Lung (tissue), 16 donors: ENCODE results near the gene OR4A16. TPM values are rescaled to one million over a fixed set of nuclear protein-coding genes. Genes with fewer than 3 reads are reported as not detected.

Experiments used
- ATAC-seq: fragments of 200-7000 bp; cut with Tn5 transposase; one replicate; pipeline ENCODE4 v1.9.1; 2020; ENCODE audit warnings: moderate number of reproducible peaks; ENCODE audit not compliant: insufficient read depth, low FRiP score
- DNase-seq, 3 donors: peaks; one replicate each; pipeline ENCODE4 v3.0.0-alpha.2; 2013 to 2017
- H3K27ac ChIP-seq, 2 donors: one replicate each; pipeline ENCODE4 v1.5.1; 2013; ENCODE audit warnings: mild to moderate bottlenecking in 2 of 2, moderate library complexity in 2 of 2, control low read depth in 1 of 2, inconsistent platforms in 1 of 2, low read depth in 1 of 2, low read length in 1 of 2
- H3K27me3 ChIP-seq, 3 donors: one replicate each; pipeline ENCODE4 v1.5.1; 2013; ENCODE audit warnings: low read length in 2 of 3; ENCODE audit not compliant: control insufficient read depth in 3 of 3, insufficient read depth in 3 of 3
- H3K36me3 ChIP-seq, 4 donors: one replicate each; pipeline ENCODE4 v1.5.1; 2013; ENCODE audit warnings: low read length in 4 of 4, mild to moderate bottlenecking in 1 of 4, moderate library complexity in 1 of 4; ENCODE audit not compliant: control insufficient read depth in 4 of 4, insufficient read depth in 4 of 4
- H3K4me1 ChIP-seq, 5 donors: one replicate each; pipeline ENCODE4 v1.5.1; 2013; ENCODE audit warnings: low read length in 5 of 5, mild to moderate bottlenecking in 2 of 5, moderate library complexity in 1 of 5; ENCODE audit not compliant: control insufficient read depth in 5 of 5, insufficient read depth in 5 of 5
- H3K4me3 ChIP-seq: one replicate; pipeline ENCODE4 v1.5.1; 2013; ENCODE audit warnings: mild to moderate bottlenecking, control low read depth, moderate library complexity
- H3K9ac ChIP-seq, 2 donors: one replicate each; pipeline ENCODE4 v1.5.1; 2013; ENCODE audit warnings: low read length in 2 of 2, control low read depth in 1 of 2; ENCODE audit not compliant: insufficient read depth in 1 of 2
- H3K9me3 ChIP-seq, 4 donors: one replicate each; pipeline ENCODE4 v1.5.1; 2013; ENCODE audit warnings: low read length in 3 of 4, mild to moderate bottlenecking in 1 of 4, moderate library complexity in 1 of 4; ENCODE audit not compliant: control insufficient read depth in 4 of 4, insufficient read depth in 3 of 4
- CTCF ChIP-seq: IDR thresholded peaks from 2 replicates; pipeline ENCODE4 v1.5.1; 2012; ENCODE audit warnings: mild to moderate bottlenecking; ENCODE audit errors: control extremely low read depth, extremely low read depth
- WGBS, 2 donors: extraction: QIAGEN DNeasy Blood & Tissue Kit; methylation state at CpG; one replicate each; pipeline ENCODE4 v1.1.7; 2013; 5-methylcytosine and 5-hydroxymethylcytosine counted together
- long read RNA-seq, 5 donors: transcript quantifications; one replicate each; lab custom pipeline, GENCODE V29; 2026
- polyA plus RNA-seq, 2 donors: library from polyadenylated mRNA; stranded (reverse); fragments of 200-250 nt; gene quantifications; one replicate each; pipeline ENCODE4 v1.2.1, GENCODE V29; 2013
- total RNA-seq, 2 donors: library from RNA; depleted of rRNA in 1 of 2; stranded (reverse); fragments of >200 nt in 1 of 2; gene quantifications; one replicate each; pipeline ENCODE4 v1.2.1, GENCODE V29; 2014 to 2021
- donor health status: control.
- donor health status: control.
- donor health status: Bipolar disorder and iron deficiency.
- donor health status: healthy.
- donor health status: DM: yes; HTN: yes; CAD: no.

OR4A16 gene
- total RNA-seq, result not detected
- polyA plus RNA-seq, result not detected
- long read RNA-seq, donor 1, result 0 reads
- long read RNA-seq, donor 2, result 0 reads
- long read RNA-seq, donor 3, result 0 reads
- long read RNA-seq, donor 4, result 0 reads
- long read RNA-seq, donor 5, result 0 reads

GRCh38 chr11:55342901-55343300 lies at the start of gene OR4A16:
Gene OR4A16, plus strand, starts transcription at chr11:55343201. Its CDS starts 0 bp downstream, at chr11:55343201.
- Histone ChIP-seq H3K27me3 (no peaks in the 10 kb centered on the region), H3K4me3 (no peak within 1 kb of the TSS), H3K36me3 (no peaks in the 10 kb centered on the region), H3K9me3 (peaks cover 0 to 6% (median under 1%) of the 10 kb centered on the region in 4 donors), H3K27ac (no peak within 1 kb of the TSS), H3K4me1 (no peaks in the 10 kb centered on the region), H3K9ac (no peak within 1 kb of the TSS)
- WGBS, 2 donors, result 73 to 88% methylated on average over 3 of the region's 3 CpGs
- ATAC-seq, result no peak
- no peak for DNase-seq
- no peak for TF ChIP-seq CTCF

GRCh38 chr11:55324500-55324899 lies 18.5 kb upstream of the OR4A16 start:
- no peak for DNase-seq
- 71 to 83% methylated on average over 1 of the region's 1 CpG for WGBS, 2 donors
- ATAC-seq, result no peak

GRCh38 chr11:55345306-55345705 lies 2.3 kb downstream of the OR4A16 start:
- Histone ChIP-seq H3K4me1 (no peaks in the 10 kb centered on the region), H3K9me3 (peaks cover 0 to 11% (median under 1%) of the 10 kb centered on the region in 4 donors), H3K4me3 (no peak overlapping the region), H3K27me3 (no peaks in the 10 kb centered on the region), H3K9ac (no peak overlapping the region), H3K27ac (no peak overlapping the region), H3K36me3 (no peaks in the 10 kb centered on the region)
- DNase-seq, result no peak
- no peak for ATAC-seq
- WGBS, 2 donors, result 89 to 98% methylated on average over 1 of the region's 1 CpG
- TF ChIP-seq CTCF, result no peak

More at GRCh38 chr11:55324500-55324899, 18.5 kb upstream of the OR4A16 start:
- Histone ChIP-seq H3K9me3 (peaks cover 0 to 14% (median 0%) of the 10 kb centered on the region in 4 donors), H3K4me3 (no peak overlapping the region), H3K4me1 (no peaks in the 10 kb centered on the region), H3K27ac (no peak overlapping the region), H3K9ac (no peak overlapping the region), H3K27me3 (no peaks in the 10 kb centered on the region), H3K36me3 (no peaks in the 10 kb centered on the region)
- no peak for TF ChIP-seq CTCF

- no peaks in the 10 kb centered on the region for H3K27me3 ChIP-seq
- no peak for ATAC-seq
These were observed 6.0 kb downstream of the OR4A16 start for GRCh38 chr11:55349032-55349431.

More at GRCh38 chr11:55349032-55349431, 6.0 kb downstream of the OR4A16 start:
- Histone ChIP-seq H3K9ac (no peak overlapping the region), H3K27ac (no peak overlapping the region), H3K4me1 (no peaks in the 10 kb centered on the region), H3K36me3 (no peaks in the 10 kb centered on the region), H3K4me3 (no peak overlapping the region), H3K9me3 (peaks cover 0 to 4% (median 0%) of the 10 kb centered on the region in 4 donors)
- WGBS, 2 donors, result 9 to 10% methylated on average over 1 of the region's 1 CpG
- TF ChIP-seq CTCF, result no peak
- no peak for DNase-seq
